HepG2 (cell line): Measurements from ENCODE around the gene CREB1. TPM values are rescaled to one million over a fixed set of nuclear protein-coding genes. Genes with fewer than 3 reads are reported as not detected.

Source experiments
- ATAC-seq: fragments of 200-7000 bp; cut with Tn5 transposase; 3 replicates; pipeline ENCODE4 v1.9.1; 2020; ENCODE audit warnings: mild to moderate bottlenecking, moderate library complexity
- BruUV-seq: library from RNA; stranded (reverse); fragments of 400-500 nt; replicated peaks from 2 replicates; lab custom pipeline; 2021; lab: Mats Ljungman, UMichigan
- CTCF ChIA-PET: fragments of 300-600 bp; formaldehyde crosslinking; extraction: SDS; loops from one replicate; lab custom pipeline; 2021; ENCODE audit warnings: low total read pairs, inconsistent platforms, low intra/inter-chr PET ratio; lab: Yijun Ruan, JAX
- POLR2A ChIA-PET: fragments of 350-600 bp; sonication (Branson Sonifier 250); formaldehyde crosslinking; loops from one replicate; lab custom pipeline; 2020; ENCODE audit warnings: antibody characterized with exemption, inconsistent platforms; lab: Yijun Ruan, JAX
- DNase-seq: peaks from one replicate; pipeline ENCODE4 v3.0.0-alpha.2; 2015; ENCODE audit warnings: low spot score
- FAIRE-seq: peaks from 3 replicates; lab custom pipeline; 2011; peaks lifted over from hg19 to GRCh38; lab: Jason Lieb, UNC
- H2AFZ ChIP-seq: one replicate; pipeline ENCODE4 v1.6.1; 2011; ENCODE audit warnings: low read length, inconsistent platforms
- H3K27ac ChIP-seq: fragments of 300-600 bp; 3 replicates; pipeline ENCODE4 v1.8.0; 2011; ENCODE audit warnings: mixed run types, mild to moderate bottlenecking, mixed read lengths, low read length, inconsistent platforms; ENCODE audit not compliant: insufficient read depth; ENCODE audit errors: extremely low read length
- H3K27me3 ChIP-seq, 2 experiments: fragments of 200-600 bp in 1 of 2; 2 replicates in 1 of 2; 3 replicates in 1 of 2; pipeline versions ENCODE4 v1.6.0 to v1.8.0; 2011; ENCODE audit warnings: low read length in 2 of 2, mild to moderate bottlenecking in 2 of 2, moderate library complexity in 2 of 2, inconsistent platforms in 1 of 2; ENCODE audit not compliant: insufficient read depth in 2 of 2, control insufficient read depth in 1 of 2
- H3K36me3 ChIP-seq, 2 experiments: fragments of 200-600 bp in 1 of 2; replicated peaks in 1 of 2; 2 replicates in 1 of 2; 3 replicates in 1 of 2; pipeline versions ENCODE4 v1.5.1 to v1.8.0; 2011; ENCODE audit warnings: low read length in 2 of 2, inconsistent platforms in 1 of 2; ENCODE audit not compliant: insufficient read depth in 2 of 2, control insufficient read depth in 1 of 2
- H3K4me1 ChIP-seq: 2 replicates; pipeline ENCODE4 v1.5.1; 2012; ENCODE audit warnings: low read length, inconsistent platforms; ENCODE audit not compliant: insufficient read depth
- H3K4me2 ChIP-seq: 2 replicates; pipeline ENCODE4 v1.6.0; 2011; ENCODE audit warnings: low read depth, low read length, inconsistent platforms
- H3K4me3 ChIP-seq, 3 experiments: fragments of 200-600 bp in 1 of 3; sonication (generic), shearing (Covaris generic) in 1 of 3; replicated peaks in 1 of 3; 2 replicates each; pipeline ENCODE4 v1.5.1; 2011 to 2016; ENCODE audit warnings: low read length in 3 of 3, inconsistent platforms in 2 of 3, low read depth in 2 of 3, mild to moderate bottlenecking in 2 of 3, control low read depth in 1 of 3, mixed read lengths in 1 of 3; ENCODE audit not compliant: insufficient read depth in 1 of 3
- H3K79me2 ChIP-seq: one replicate; pipeline ENCODE4 v1.6.1; 2011; ENCODE audit warnings: low read length, inconsistent platforms; ENCODE audit not compliant: insufficient read depth
- H3K9ac ChIP-seq: 2 replicates; pipeline ENCODE4 v1.6.0; 2011; ENCODE audit warnings: mild to moderate bottlenecking, low read depth, low read length, inconsistent platforms; ENCODE audit not compliant: insufficient read depth
- H3K9me3 ChIP-seq: 2 replicates; pipeline ENCODE4 v1.5.1; 2012; ENCODE audit warnings: mild to moderate bottlenecking, low read length
- H4K20me1 ChIP-seq: 2 replicates; pipeline ENCODE4 v1.6.0; 2011; ENCODE audit warnings: inconsistent platforms, mild to moderate bottlenecking, low read length, moderate library complexity; ENCODE audit not compliant: insufficient read depth
- CREM ChIP-seq, 2 experiments: sonication (generic) in 1 of 2; formaldehyde crosslinking in 1 of 2; IDR thresholded peaks; 2 replicates each; pipeline versions ENCODE4 v1.4.0 to v1.6.1; 2016 to 2020; ENCODE audit warnings: antibody characterized with exemption in 1 of 2, mild to moderate bottlenecking in 1 of 2, missing genetic modification reagents in 1 of 2
- DPF2 ChIP-seq: sonication (generic); formaldehyde crosslinking; IDR thresholded peaks from 2 replicates; pipeline ENCODE4 v1.4.0; 2020; ENCODE audit warnings: mild to moderate bottlenecking, low read depth, missing genetic modification reagents, borderline replicate concordance
- FIP1L1 ChIP-seq: fragments of 200-400 bp; formaldehyde crosslinking; IDR thresholded peaks from 2 replicates; pipeline ENCODE4 v1.6.1; 2018; ENCODE audit warnings: low read depth, mild to moderate bottlenecking, low read length, moderate library complexity, borderline replicate concordance; ENCODE audit not compliant: insufficient read depth
- HNF4G ChIP-seq, 2 experiments: sonication (generic) in 1 of 2; formaldehyde crosslinking in 1 of 2; IDR thresholded peaks; 2 replicates each; pipeline versions ENCODE4 v1.4.0 to v1.6.1; 2011 to 2020; ENCODE audit warnings: borderline replicate concordance in 2 of 2, low read depth in 2 of 2, mild to moderate bottlenecking in 2 of 2, low read length in 1 of 2, missing genetic modification reagents in 1 of 2, moderate library complexity in 1 of 2
- PAF1 ChIP-seq: IDR thresholded peaks from 2 replicates; pipeline ENCODE4 v1.6.1; 2016; ENCODE audit warnings: missing genetic modification reagents, missing compliant biosample characterization
- PHF21A ChIP-seq: sonication (generic); formaldehyde crosslinking; IDR thresholded peaks from 2 replicates; pipeline ENCODE4 v1.5.0; 2020; ENCODE audit warnings: mild to moderate bottlenecking, missing genetic modification reagents
- SMAD3 ChIP-seq: sonication (generic); formaldehyde crosslinking; IDR thresholded peaks from 2 replicates; pipeline ENCODE4 v1.4.0; 2020; ENCODE audit warnings: missing genetic modification reagents
- ZNF616 ChIP-seq: sonication (generic); formaldehyde crosslinking; IDR thresholded peaks from 2 replicates; pipeline ENCODE4 v1.5.0; 2020; ENCODE audit warnings: low read depth, mild to moderate bottlenecking, missing genetic modification reagents
- WGBS: methylation state at CpG from one replicate; pipeline ENCODE4 v1.1.6; 2017; ENCODE audit warnings: low lambda C conversion rate; 5-methylcytosine and 5-hydroxymethylcytosine counted together
- in situ Hi-C: cut with HindIII; loops from 2 replicates; pipeline ENCODE4 v1.10.0; 2017; ENCODE audit warnings: low pct_unique_long_range_greater_than_20kb; ENCODE audit not compliant: extremely low pct_ligation_motif_present
- intact Hi-C: fragments of 100-400 bp; cut with micrococcal nuclease; formaldehyde crosslinking; loops from one replicate; pipeline ENCODE4 v1.10.0; 2022; ENCODE audit not compliant: unreplicated experiment
- polyA plus RNA-seq, 8 experiments: library from polyadenylated mRNA; depleted of rRNA in 3 of 8; stranded (reverse) in 7 of 8; unstranded in 1 of 8; fragments of >200 nt; fragmentation: Illumina TruSeq in 4 of 8; extraction: Trizol in 4 of 8; gene quantifications; 2 replicates each; pipeline versions ENCODE4 v1.2.1 to v1.2.3, GENCODE V29; 2011 to 2016; ENCODE audit warnings: low read depth in 4 of 8, missing spikeins in 1 of 8, mixed read lengths in 1 of 8; ENCODE audit not compliant: insufficient read depth in 1 of 8
- total RNA-seq, 5 experiments: library from RNA; depleted of rRNA; stranded (reverse); fragments of >200 nt; fragmentation: Illumina TruSeq; extraction: Trizol; gene quantifications; 2 replicates each; pipeline ENCODE4 v1.2.3, GENCODE V29; 2016; ENCODE audit warnings: low read depth in 1 of 5
- TF ChIP-seq, protein P1 (sequence below): IDR thresholded peaks from 2 replicates; pipeline ENCODE4 v1.6.1; 2016; ENCODE audit warnings: low read depth
- TF ChIP-seq, protein P2 (sequence below): sonication (generic); formaldehyde crosslinking; IDR thresholded peaks from 2 replicates; pipeline ENCODE4 v1.5.0; 2020; ENCODE audit warnings: mild to moderate bottlenecking, missing genetic modification reagents
- TF ChIP-seq, protein P3 (sequence below): sonication (generic); formaldehyde crosslinking; IDR thresholded peaks from 2 replicates; pipeline ENCODE4 v1.4.0; 2020; ENCODE audit warnings: mild to moderate bottlenecking, low read depth, missing genetic modification reagents

The CREB1 gene
- total and polyA plus RNA-seq, 2 of the 13 experiments (the other 11 are each of a cell fraction or from before 2014, with no cell fraction given): 51.8 to 51.9 TPM

DNA sequence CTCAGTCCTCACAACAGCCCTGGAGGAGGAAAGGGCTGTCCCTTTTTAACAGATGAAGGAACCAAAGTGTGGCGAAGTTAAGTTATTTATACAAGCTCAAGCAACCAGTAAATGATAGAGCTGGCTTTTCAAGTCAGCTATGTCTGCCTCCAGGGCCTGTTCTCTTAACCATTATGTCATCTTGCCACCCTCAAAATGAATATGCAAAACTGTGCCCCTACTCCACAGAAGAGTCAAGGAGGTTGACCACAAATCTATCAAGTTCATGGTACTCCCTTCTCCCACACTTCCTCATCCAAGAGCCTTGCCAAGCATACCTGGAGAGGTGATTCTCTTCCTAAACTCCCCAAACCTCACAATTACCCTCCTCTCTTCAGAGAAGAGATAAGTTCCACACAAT is 37.3 kb upstream of the CREB1 start:
- Histone ChIP-seq H3K27ac (no peak overlapping the region), H3K9me3 (no peaks in the 10 kb centered on the region), H3K36me3 (no peaks in the 10 kb centered on the region), H3K9ac (no peak overlapping the region), H3K4me3 (no peak overlapping the region), H3K4me1 (no peaks in the 10 kb centered on the region), H3K4me2 (no peak overlapping the region), H2AFZ (no peak overlapping the region), H3K27me3 (peaks cover 0 to 2% of the 10 kb centered on the region in 2 experiments; a peak in 1 of 5 replicates), H4K20me1 (no peaks in the 10 kb centered on the region), H3K79me2 (no peaks in the 10 kb centered on the region)
- in situ Hi-C loops (no loop called here), intact Hi-C loops (no loop called here)
- no TSS peak for BruUV-seq
- no peak for DNase-seq
- ChIA-PET POLR2A (no interaction called here), CTCF (no interaction called here)
- TF ChIP-seq, protein P1, sequence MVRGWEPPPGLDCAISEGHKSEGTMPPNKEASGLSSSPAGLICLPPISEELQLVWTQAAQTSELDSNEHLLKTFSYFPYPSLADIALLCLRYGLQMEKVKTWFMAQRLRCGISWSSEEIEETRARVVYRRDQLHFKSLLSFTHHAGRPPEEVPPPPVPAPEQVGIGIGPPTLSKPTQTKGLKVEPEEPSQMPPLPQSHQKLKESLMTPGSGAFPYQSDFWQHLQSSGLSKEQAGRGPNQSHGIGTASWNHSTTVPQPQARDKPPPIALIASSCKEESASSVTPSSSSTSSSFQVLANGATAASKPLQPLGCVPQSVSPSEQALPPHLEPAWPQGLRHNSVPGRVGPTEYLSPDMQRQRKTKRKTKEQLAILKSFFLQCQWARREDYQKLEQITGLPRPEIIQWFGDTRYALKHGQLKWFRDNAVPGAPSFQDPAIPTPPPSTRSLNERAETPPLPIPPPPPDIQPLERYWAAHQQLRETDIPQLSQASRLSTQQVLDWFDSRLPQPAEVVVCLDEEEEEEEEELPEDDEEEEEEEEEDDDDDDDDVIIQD (CRISPR knock-in tag): no peak
- TF ChIP-seq FIP1L1: no peak
- TF ChIP-seq PAF1 (CRISPR knock-in tag): no peak
- no peak for TF ChIP-seq PHF21A (CRISPR knock-in tag)
- no peak for TF ChIP-seq CREM (IDR thresholded peaks at IDR 0.05)
- TF ChIP-seq CREM (CRISPR knock-in tag; IDR thresholded peaks at IDR 0.05): no peak
- TF ChIP-seq HNF4G (IDR thresholded peaks at IDR 0.05; ENCODE audit: borderline replicate concordance, low read depth, low read length): no peak
- TF ChIP-seq HNF4G (CRISPR knock-in tag; IDR thresholded peaks at IDR 0.05; ENCODE audit: borderline replicate concordance, low read depth): no peak
- no peak for TF ChIP-seq SMAD3
- TF ChIP-seq, protein P2, sequence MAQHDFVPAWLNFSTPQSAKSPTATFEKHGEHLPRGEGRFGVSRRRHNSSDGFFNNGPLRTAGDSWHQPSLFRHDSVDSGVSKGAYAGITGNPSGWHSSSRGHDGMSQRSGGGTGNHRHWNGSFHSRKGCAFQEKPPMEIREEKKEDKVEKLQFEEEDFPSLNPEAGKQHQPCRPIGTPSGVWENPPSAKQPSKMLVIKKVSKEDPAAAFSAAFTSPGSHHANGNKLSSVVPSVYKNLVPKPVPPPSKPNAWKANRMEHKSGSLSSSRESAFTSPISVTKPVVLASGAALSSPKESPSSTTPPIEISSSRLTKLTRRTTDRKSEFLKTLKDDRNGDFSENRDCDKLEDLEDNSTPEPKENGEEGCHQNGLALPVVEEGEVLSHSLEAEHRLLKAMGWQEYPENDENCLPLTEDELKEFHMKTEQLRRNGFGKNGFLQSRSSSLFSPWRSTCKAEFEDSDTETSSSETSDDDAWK: no peak
- no peak for TF ChIP-seq DPF2 (CRISPR knock-in tag)
- TF ChIP-seq, protein P3, sequence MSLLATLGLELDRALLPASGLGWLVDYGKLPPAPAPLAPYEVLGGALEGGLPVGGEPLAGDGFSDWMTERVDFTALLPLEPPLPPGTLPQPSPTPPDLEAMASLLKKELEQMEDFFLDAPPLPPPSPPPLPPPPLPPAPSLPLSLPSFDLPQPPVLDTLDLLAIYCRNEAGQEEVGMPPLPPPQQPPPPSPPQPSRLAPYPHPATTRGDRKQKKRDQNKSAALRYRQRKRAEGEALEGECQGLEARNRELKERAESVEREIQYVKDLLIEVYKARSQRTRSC (CRISPR knock-in tag): no peak
- TF ChIP-seq ZNF616 (CRISPR knock-in tag): no peak
- WGBS: 0% methylated on average over 1 of the region's 1 CpG
- ATAC-seq: no peak
- no peak for FAIRE-seq
